Lower leg skin (tissue), 4 donors: ENCODE results near the gene PPP1R14C. TPM values are rescaled to one million over a fixed set of nuclear protein-coding genes. Genes with fewer than 3 reads are reported as not detected.
"Not testable (repeated sequence)": the region's sequence is repeated elsewhere in the genome, so short reads cannot be mapped to it uniquely, and the experiment has no call there.

ENCODE experiments used
- DNase-seq, 2 donors: peaks; one replicate each; pipeline ENCODE4 v3.0.0-alpha.2; 2019; ENCODE audit warnings: low spot score in 2 of 2
- H3K4me3 ChIP-seq: fragments of 200-600 bp; sonication (generic); 2 replicates; pipeline ENCODE4 v1.5.1; 2017; ENCODE audit warnings: mild to moderate bottlenecking, low read depth; ENCODE audit not compliant: poor library complexity, severe bottlenecking
- POLR2A ChIP-seq, 2 donors: fragments of 450-650 bp; IDR thresholded peaks; one replicate each; pipeline ENCODE4 v1.6.1; 2016 to 2017; ENCODE audit warnings: antibody characterized with exemption in 2 of 2, mild to moderate bottlenecking in 1 of 2, moderate library complexity in 1 of 2
- WGBS, 2 donors: methylation state at CpG; one replicate each; pipeline ENCODE4 v1.1.5; 2018; 5-methylcytosine and 5-hydroxymethylcytosine counted together
- intact Hi-C: fragments of 100-400 bp; cut with DNase I; formaldehyde crosslinking; loops from one replicate; pipeline ENCODE4 v1.15.0; 2023; ENCODE audit warnings: low total_unique reads
- total RNA-seq, 4 donors: library from RNA; depleted of rRNA; stranded (reverse); fragments of >200 nt; gene quantifications; one replicate each; pipeline ENCODE4 v1.1.0, GENCODE V29; 2016
- TF ChIP-seq, protein P1 (sequence below), 3 donors: fragments of 450-650 bp; IDR thresholded peaks; one replicate each; pipeline ENCODE4 v1.5.1; 2016; ENCODE audit warnings: antibody characterized with exemption in 3 of 3, mild to moderate bottlenecking in 3 of 3, moderate library complexity in 2 of 3

PPP1R14C gene
- total RNA-seq, 4 donors from 2014 or later: 116 to 145 (median 127) TPM

DNA sequence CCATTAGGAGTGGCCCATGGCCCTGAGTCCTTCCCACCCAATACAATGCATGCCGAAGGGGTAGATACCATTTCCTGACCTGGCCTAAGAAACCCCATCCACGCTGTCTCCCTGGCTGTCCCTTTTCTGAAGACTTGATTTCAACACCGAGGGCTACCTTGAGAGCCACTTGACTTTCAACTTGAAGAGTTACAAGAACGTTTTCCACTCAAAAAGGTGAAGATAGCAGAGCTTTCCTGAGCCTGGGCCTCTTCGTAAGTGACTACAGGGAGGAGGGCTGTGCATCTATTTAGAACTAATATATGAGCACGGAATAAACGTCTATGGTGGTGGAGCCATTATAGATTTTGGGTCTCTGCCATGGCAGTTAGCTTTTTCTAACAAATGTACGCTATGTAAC lies 14.4 kb upstream of the PPP1R14C start:
- 85 to 89% methylated on average over 8 of the region's 8 CpGs for WGBS, 2 donors
- no peak for DNase-seq
- intact Hi-C loops: no loop called here
- TF ChIP-seq POLR2A (IDR thresholded peaks at IDR 0.05): no peak
- TF ChIP-seq, protein P1, sequence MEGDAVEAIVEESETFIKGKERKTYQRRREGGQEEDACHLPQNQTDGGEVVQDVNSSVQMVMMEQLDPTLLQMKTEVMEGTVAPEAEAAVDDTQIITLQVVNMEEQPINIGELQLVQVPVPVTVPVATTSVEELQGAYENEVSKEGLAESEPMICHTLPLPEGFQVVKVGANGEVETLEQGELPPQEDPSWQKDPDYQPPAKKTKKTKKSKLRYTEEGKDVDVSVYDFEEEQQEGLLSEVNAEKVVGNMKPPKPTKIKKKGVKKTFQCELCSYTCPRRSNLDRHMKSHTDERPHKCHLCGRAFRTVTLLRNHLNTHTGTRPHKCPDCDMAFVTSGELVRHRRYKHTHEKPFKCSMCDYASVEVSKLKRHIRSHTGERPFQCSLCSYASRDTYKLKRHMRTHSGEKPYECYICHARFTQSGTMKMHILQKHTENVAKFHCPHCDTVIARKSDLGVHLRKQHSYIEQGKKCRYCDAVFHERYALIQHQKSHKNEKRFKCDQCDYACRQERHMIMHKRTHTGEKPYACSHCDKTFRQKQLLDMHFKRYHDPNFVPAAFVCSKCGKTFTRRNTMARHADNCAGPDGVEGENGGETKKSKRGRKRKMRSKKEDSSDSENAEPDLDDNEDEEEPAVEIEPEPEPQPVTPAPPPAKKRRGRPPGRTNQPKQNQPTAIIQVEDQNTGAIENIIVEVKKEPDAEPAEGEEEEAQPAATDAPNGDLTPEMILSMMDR (IDR thresholded peaks at IDR 0.05): no peak
- H3K4me3 ChIP-seq: no peak overlapping the region

DNA sequence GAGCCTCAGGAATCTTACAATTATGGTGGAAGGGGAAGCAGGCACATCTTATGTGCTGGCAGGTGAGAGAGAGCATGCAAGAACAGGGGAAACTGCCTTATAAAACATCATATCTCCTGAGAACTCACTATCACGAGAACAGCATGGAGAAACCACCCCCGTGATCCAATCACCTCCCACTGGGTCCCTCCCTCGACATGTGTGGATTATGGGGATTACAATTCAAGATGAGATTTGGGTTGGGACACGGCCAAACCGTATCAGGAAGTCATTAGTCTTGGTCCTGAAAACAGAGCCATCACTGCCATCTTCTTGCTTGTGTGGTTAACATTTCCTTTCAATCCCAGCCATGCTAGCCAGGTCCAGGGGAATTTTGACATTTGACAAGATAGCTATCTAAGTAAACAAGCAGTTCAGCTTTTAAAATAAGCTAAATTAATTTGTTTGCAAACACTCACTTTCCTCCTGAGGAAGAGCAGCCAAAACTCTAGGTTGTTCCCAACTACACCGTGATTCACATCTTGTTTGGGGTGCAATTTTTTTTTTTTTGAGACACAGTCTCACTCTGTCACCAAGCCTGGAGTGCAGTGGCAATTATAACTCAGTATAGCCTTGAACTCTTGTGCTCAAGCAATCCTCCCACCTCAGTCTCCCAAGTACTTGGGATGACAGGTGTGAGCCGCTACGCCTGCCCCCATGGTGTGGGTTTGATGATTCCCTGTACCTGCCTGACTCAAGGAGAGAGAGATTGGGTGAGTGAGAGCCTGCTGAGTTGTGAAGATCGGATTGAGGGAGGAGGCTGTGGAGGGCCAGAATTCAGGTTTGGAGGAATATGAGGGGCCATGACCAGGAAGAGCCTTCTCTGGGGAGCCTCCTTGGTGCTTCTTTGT lies 13.0 kb upstream of the PPP1R14C start:
- no peak for TF ChIP-seq POLR2A (IDR thresholded peaks at IDR 0.05)
- TF ChIP-seq, protein P1 (IDR thresholded peaks at IDR 0.05): no peak
- 69 to 80% methylated on average over 9 of the region's 9 CpGs for WGBS, 2 donors
- intact Hi-C loops: no loop called here
- H3K4me3 ChIP-seq: no peak overlapping the region
- DNase-seq: no peak

DNA sequence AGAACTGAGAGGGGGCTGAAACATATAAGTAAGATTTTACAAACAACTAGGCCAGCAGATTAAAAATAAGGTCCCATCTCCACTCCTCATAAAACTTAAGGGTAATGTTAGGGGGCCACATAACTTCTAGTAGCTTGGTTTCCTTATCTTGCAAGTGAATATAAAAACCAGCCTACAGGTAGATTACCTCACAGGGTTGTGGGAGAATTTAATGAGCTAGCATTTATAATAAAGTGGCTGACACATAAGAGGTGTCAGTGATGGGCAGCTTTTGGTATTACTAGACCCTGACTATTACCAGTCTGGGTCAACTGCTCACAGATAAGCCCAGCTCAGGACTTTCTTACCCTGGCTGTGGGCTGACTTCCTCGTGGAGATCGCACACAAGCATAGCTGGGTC lies 9.2 kb upstream of the PPP1R14C start:
- 81 to 100% methylated on average over 2 of the region's 2 CpGs for WGBS, 2 donors
- DNase-seq: no peak
- intact Hi-C loops: no loop called here

DNA sequence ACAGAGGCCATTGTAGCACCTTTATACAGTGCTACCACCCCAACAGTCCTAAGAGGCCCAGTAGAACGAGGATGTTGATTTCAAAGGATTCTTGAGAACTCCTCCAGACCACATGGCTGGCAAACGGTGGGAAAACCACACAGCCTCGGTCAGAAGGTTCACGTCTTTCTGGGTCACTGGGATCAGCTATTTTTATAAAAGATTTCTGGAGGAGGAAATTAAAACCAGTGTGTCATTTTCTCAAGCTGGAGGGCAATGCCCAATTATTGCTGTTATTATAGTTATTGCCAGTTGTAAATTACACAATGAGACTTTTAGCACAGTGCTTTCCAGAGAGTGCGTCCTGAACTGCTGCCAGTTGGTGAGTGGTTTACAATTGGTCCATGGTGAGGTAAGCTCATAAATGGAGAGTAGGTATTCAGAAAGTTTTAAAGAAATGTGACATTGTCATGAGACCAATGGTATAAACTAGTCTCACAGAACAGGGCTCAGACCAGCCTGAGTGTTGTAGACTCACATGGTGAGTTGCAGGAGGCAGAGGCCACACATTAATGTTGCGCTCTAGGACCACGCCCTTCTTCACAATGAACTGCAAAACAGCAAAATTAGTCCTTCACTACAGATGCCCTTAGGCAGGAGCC lies 8.4 kb upstream of the PPP1R14C start:
- DNase-seq: no peak
- intact Hi-C loops: no loop called here
- H3K4me3 ChIP-seq: no peak overlapping the region
- 46 to 51% methylated on average over 7 of the region's 7 CpGs for WGBS, 2 donors
- no peak for TF ChIP-seq POLR2A (IDR thresholded peaks at IDR 0.05)
- TF ChIP-seq, protein P1 (IDR thresholded peaks at IDR 0.05): no peak

More for the DNA sequence above, 9.2 kb upstream of the PPP1R14C start:
- no peak overlapping the region for H3K4me3 ChIP-seq
- TF ChIP-seq, protein P1 (IDR thresholded peaks at IDR 0.05): no peak
- TF ChIP-seq POLR2A (IDR thresholded peaks at IDR 0.05): no peak

DNA sequence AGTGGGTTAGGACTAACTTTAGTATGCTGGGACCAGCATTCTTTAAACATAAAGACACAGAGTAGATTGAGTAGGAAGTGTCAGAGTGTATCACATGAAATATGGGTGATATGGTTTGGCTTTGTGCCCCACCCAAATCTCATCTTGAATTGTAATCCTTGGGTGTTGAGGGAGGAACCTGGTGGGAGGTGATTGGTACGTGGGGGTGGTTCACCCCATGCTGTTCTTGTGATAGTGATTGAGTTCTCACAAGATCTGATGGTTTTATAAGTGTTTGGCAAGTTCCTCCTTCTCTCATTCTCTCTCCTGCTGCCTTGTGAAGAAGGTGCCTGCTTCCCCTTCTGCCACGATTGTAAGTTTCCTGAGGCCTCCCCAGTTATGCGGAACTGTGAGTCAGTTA lies 5.1 kb upstream of the PPP1R14C start:
- 83 to 86% methylated on average over 3 of the region's 3 CpGs for WGBS, 2 donors
- DNase-seq, H3K4me3 ChIP-seq, intact Hi-C loops: not testable (repeated sequence)

DNA sequence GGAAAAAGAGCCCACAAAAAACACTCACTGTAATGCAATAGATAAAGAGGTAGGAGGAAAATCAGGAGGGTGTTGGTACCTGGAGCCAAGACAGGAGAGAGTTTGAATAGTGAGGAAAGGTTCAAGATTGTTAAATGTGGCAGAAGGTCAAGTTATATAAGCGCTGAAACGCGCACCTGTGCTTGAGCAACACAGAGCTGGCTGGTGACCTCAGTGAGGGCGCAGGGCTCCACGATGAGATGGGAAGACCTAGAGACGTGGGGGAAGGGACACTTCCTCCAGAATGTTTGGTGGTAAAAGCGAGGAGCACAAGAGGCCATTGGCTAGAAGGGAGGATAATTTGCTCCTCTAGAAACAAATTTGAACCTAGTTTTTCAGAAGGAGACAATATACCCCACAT lies 4.2 kb upstream of the PPP1R14C start:
- no peak for DNase-seq
- intact Hi-C loops: no loop called here
- TF ChIP-seq, protein P1 (IDR thresholded peaks at IDR 0.05): no peak
- no peak for TF ChIP-seq POLR2A (IDR thresholded peaks at IDR 0.05)

More for the DNA sequence above, 4.2 kb upstream of the PPP1R14C start:
- H3K4me3 ChIP-seq: no peak overlapping the region
- WGBS, 2 donors: 63 to 67% methylated on average over 7 of the region's 7 CpGs
